GM13977 (cell line): Measurements from ENCODE around the gene TBR1.

Experiments
- DNase-seq: peaks from one replicate; pipeline ENCODE4 v3.0.0; 2012; ENCODE audit warnings: low spot score
- CTCF ChIP-seq: IDR thresholded peaks from 2 replicates; pipeline ENCODE4 v1.5.1; 2012; ENCODE audit warnings: mild to moderate bottlenecking, control low read depth; ENCODE audit not compliant: insufficient read depth; ENCODE audit errors: extremely low read depth, missing control alignments
- in situ Hi-C: fragments of 300-500 bp; cut with MboI; formaldehyde crosslinking; loops from one replicate; pipeline ENCODE4 v1.12.0; 2022; ENCODE audit warnings: low sequenced_read_pairs, low pct_unique_long_range_greater_than_20kb, mixed read lengths, inconsistent platforms; ENCODE audit not compliant: unreplicated experiment

Gene TBR1

GRCh38 chr2:161414042-161415033 lies 1.8 kb upstream of the TBR1 start:
- peak; percentile 8 for TF ChIP-seq CTCF
- in situ Hi-C loops: no loop called here
- peak; percentile 31 for DNase-seq

- in situ Hi-C loops: no loop called here
- no peak for TF ChIP-seq CTCF
- DNase-seq: peak; percentile 36
Observed at GRCh38 chr2:161415034-161415986, 787 bp upstream of the TBR1 start.

GRCh38 chr2:161416708-161417437 lies 776 bp downstream of the TBR1 start:
- DNase-seq: peak; percentile 25
- in situ Hi-C loops: no loop called here
- TF ChIP-seq CTCF: no peak

GRCh38 chr2:161417438-161418274 lies 1.6 kb downstream of the TBR1 start:
- DNase-seq: no peak
- in situ Hi-C loops: no loop called here
- no peak for TF ChIP-seq CTCF

GRCh38 chr2:161418275-161418714 lies 2.2 kb downstream of the TBR1 start:
- peak; percentile 31 for DNase-seq
- in situ Hi-C loops: no loop called here
- no peak for TF ChIP-seq CTCF
